Skeletal muscle cell (primary cell): ENCODE measurements around the gene DNALI1.

ENCODE experiments used
- DNase-seq: peaks from one replicate; pipeline ENCODE4 v3.0.0-alpha.2; 2010; ENCODE audit warnings: low read depth
- H3K4me3 ChIP-seq: 2 replicates; pipeline ENCODE4 v1.5.1; 2011; ENCODE audit warnings: low read depth, mild to moderate bottlenecking, control low read depth, low read length, moderate library complexity

DNALI1 gene

GRCh38 chr1:37595440-37596181 lies 38.9 kb downstream of the DNALI1 start, which contains the start of gene GNL2:
Gene GNL2 (minus strand): TSS chr1:37595937. CDS start chr1:37595822, 115 bp downstream.
- peak; percentile 80 for DNase-seq
- peak within 1 kb of the TSS; percentile 89 for H3K4me3 ChIP-seq

DNA sequence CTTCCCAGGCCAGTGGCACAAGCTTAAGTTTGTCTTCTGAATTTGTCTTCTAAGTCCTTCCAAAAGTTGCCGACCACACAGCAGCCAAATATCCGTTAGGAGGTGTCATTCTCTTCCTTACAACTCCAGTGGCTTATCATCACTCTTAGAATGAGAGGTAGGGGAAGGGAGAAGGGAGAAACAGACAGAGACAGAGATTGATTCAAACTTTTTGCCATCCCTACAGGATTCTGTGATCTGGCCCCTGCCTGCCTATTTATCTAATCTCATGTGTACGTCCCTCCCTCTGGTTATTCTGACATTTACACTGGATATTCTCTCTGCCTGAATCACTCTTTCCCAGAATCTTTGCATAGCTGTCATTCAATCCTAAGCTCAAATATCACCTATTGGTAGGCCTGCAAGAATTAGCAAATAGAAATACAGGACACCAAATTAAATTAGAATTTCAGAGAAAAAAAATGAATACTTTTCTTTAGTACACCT lies 39.5 kb downstream of the DNALI1 start:
- peak overlapping the region; percentile 89 for H3K4me3 ChIP-seq
- DNase-seq, result no peak

DNA sequence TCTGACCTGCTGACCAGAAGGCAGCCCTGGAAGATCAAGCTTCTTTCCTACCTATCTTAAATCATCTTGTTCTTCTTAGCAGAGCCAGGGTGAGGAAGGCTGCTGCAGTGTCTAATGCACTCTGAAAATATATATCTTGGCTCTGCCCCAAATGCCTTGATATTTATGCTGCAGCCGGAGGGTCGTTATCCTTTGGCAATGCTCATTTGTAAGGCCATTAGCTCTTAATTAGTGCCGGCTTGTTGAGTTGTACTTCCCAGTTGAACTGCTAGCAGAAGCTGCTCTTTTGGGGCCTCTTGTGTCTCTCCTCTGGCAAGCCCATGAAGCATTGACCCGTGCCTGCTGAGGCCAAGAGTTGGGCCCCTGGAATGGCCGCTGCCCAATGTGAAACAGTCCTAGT lies 43.2 kb downstream of the DNALI1 start:
- no peak overlapping the region for H3K4me3 ChIP-seq
- no peak for DNase-seq

- DNase-seq, result no peak
- H3K4me3 ChIP-seq, result no peak overlapping the region
These were observed 44.7 kb downstream of the DNALI1 start for GRCh38 chr1:37601441-37601840.

DNA sequence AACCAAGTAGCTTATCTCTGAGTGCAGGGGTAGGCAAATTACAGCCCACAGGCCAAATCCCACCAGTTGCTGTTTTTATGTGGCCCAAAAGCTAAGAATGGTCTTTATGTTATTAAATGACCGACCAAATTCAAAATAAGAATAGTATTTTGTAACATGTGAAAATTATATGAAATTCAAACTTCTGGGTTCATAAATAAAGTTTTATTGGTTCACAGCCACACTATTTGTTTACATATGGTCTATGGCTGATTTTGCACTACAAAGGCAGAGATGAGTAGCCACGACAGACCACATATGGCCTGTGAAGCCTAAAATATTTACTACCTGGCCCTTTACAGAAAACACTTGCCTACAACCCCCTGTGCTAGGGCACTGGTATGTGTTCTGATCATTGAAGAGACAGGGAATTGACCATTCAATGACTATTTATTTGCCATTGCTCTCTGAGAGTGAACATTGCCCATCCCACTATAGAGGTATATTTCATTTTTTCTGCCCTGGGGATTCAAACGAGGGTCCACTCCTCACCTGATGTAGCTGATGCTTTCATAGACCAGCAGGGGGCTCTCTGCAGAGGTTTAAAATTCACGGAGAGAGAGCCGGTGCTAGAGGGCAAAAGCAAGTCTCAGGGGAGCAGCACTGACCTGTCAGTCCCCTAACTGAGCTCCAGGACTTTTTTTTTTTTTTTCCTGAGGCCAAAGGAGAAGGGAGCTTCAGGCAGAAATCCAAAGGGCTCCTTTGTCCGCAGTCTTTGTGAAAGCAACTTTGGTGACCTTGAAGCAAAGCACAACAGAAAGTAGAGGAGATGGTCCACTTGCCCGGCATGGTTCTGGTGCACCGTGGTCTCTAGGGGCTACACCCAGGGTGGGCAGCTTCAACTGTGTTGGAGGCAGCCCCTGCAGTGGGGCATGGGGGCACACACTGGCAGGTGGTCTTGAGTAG lies 46.3 kb downstream of the DNALI1 start:
- no peak for DNase-seq
- H3K4me3 ChIP-seq, result no peak overlapping the region

DNA sequence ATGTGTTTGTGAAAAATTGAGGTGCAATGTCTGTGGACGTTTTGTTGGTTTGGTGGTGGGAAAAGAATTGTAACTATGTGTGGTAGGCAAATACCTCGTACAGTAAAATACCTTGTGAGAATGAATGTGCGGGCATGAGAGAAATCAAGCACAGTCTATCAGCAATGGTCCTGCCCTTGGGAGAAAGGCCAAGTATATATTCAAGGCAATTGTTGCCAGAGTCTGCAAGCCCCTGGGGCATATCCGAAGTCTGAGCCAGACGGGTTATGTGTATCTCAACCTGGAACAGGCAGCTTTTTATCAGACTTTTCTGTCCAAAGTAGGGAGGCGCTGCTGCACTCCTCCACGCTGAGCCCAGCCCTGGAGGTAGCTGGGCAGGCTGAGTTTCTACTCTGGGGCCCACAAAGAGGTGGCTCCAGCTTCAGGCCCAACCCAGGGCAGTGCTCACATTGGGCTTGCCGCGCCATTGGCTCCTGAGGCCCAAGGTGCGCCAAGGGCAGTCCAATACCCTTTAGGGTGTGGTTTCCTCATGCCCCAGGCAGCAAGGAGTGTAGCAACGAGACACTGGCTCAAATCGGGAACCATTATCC lies 48.4 kb downstream of the DNALI1 start:
- H3K4me3 ChIP-seq, result no peak overlapping the region
- no peak for DNase-seq

- H3K4me3 ChIP-seq, result no peak overlapping the region
- no peak for DNase-seq
These were observed 49.2 kb downstream of the DNALI1 start for GRCh38 chr1:37605806-37606474.

GRCh38 chr1:37606481-37607263 lies 49.9 kb downstream of the DNALI1 start:
- no peak overlapping the region for H3K4me3 ChIP-seq
- no peak for DNase-seq

DNA sequence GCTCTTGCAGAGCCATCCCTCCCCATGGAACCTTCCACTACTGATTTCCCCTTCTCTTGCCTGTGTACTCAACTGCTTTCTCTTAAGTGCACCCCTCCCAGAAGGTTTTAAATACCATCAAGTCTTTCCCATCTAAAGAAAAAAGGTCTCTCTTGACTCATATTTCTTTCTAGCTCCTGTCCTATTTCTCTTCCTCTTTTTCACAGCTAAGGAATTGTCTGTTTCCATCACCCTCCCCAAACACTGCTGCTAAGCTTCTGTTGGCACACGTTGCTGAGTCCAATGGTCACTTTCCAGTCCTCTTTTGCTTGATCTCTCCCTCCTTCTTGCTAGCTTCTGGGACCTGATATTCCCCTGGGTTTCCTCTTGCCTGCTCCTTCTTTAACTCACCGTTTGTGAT lies 52.3 kb downstream of the DNALI1 start:
- no peak overlapping the region for H3K4me3 ChIP-seq
- DNase-seq, result no peak

- no peak for DNase-seq
- H3K4me3 ChIP-seq, result no peak overlapping the region
These were observed 53.3 kb downstream of the DNALI1 start for GRCh38 chr1:37609994-37610393.

DNA sequence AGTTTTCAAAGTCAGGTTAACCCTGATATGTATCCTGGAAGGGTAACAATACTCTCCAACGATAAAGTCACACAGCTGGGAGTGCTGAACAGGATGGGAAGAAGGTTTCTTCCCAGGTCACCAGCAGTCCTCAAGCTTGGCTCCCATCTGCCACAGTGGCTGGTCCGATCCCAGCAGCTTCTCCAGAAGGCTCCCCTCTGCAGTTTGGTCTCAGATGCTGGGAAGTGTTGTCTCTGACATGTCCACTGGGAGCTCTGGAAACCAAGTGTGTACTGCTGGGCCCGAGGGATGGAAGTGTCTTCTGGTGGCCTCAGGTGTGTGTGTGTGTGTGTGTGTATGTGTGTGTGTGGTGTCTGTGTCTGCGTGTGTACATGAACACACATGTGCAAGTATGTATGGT lies 55.4 kb downstream of the DNALI1 start:
- no peak overlapping the region for H3K4me3 ChIP-seq
- no peak for DNase-seq

DNA sequence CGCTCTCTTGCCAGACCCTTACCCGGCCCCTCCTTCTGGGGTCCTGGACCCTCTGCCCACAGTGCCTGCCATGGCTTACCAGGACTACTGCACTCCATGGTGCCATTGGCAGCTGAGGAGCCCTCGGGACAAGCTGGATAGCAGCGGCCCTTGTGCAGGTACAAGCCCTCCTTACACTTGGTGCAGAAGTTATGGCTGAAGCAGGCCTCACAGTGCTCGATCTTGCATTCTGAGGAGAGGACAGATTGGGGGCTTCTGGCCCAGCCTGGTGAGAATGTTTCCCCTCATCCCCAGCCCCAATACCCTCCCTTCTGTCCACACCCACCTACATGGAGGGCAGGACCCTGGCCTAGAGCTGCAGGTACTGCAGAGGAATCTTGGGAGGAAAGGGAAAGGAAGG lies 57.4 kb downstream of the DNALI1 start:
- DNase-seq, result no peak
- H3K4me3 ChIP-seq, result no peak overlapping the region

DNA sequence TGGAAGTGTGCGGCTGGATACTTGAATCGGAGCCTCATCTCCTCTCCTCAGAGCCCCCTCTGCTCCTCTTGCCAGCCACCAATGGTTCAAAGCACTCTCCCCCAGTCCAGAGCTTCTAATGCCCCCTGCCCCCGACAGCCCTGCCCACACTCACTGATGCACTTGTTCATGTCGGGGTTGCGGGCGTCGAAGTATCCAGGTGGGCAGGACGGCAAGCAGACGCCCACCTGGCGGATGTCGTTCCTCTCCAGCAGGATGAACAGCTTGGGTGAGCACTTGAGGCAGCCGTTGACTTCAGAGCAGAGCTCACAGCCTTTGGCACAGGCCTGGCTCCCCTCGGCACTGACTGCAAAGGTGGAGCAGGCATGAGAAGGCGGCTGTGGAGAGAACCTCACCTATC lies 59.6 kb downstream of the DNALI1 start:
- DNase-seq, result no peak
- no peak overlapping the region for H3K4me3 ChIP-seq
